NK-92 treated with Interleukin-12 subunit alpha and Interleukin-12 subunit beta, amount 100 ng/mL, for 24 hours (cell line): ENCODE data around the gene PDZD8.
"Not testable (repeated sequence)": the region's sequence is repeated elsewhere in the genome, so short reads cannot be mapped to it uniquely, and the experiment has no call there.

Experiments
- DNase-seq: peaks from one replicate; lab custom pipeline; 2025; lab: John Stamatoyannopoulos, UW

Gene PDZD8

DNA sequence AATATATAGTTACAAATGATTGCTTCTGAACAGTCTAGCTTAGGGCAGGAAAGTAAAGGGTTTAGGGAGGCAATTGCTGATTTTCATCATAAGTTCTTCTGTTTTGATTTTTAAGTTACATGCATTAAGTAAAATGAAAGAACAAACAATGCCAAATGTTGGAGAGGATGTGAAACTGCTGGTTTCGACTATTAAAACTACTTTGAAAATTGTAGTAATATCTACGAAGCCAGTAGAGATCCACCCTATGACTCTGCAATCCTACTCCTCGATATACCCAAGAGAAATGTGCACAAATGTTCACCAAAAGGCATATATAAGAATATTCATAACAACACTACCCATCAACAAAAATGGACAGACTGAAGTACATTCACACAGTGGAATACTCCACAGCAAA is 24.3 kb downstream of the PDZD8 start:
- no peak for DNase-seq

- DNase-seq = no peak
Measured at GRCh38 chr10:117348236-117348635, 27.0 kb downstream of the PDZD8 start.

GRCh38 chr10:117346574-117346973 is 28.7 kb downstream of the PDZD8 start:
- DNase-seq = no peak

- DNase-seq = no peak
Measured at GRCh38 chr10:117345143-117345542, 30.1 kb downstream of the PDZD8 start.

GRCh38 chr10:117342641-117343040 is 32.6 kb downstream of the PDZD8 start:
- DNase-seq = no peak

DNA sequence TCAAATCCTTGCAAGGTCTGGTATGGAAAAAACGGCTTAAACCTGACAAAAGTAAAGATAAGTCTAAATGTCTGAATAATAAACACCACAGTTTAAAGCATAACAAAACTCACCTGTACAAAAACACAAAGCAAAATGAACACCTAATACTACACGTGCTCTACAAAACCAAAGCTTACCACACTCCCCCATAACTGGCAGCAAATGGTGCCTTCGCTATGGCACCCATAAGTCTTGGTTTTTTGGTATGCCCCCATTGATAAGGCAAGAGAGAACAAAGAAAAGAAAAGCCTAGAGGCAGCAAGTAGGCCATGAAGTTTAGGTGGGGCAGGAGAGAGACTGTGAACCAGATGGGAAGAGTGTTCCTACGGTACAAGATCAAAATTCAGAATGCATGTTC is 34.2 kb downstream of the PDZD8 start:
- no peak for DNase-seq

GRCh38 chr10:117339979-117340378 is 35.3 kb downstream of the PDZD8 start:
- DNase-seq = no peak

DNA sequence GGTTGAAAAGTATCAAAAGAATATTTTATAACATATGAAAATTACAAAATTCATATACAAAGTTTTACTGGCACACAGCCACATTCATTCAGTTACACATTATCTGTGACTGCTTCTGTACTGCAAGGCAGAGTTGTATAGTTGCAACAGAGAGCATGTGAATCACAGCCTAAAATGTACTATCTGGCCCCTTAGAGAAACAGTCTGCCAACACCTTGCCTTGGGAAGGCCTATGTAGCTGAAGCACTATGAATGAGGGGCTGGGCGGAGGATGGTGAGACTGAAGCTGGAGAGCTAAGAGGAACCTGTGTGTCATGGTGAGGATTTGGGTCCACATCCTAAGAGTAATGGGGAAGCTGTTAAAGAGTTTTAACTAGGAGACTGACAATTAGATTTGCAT is 35.7 kb downstream of the PDZD8 start:
- no peak for DNase-seq

DNA sequence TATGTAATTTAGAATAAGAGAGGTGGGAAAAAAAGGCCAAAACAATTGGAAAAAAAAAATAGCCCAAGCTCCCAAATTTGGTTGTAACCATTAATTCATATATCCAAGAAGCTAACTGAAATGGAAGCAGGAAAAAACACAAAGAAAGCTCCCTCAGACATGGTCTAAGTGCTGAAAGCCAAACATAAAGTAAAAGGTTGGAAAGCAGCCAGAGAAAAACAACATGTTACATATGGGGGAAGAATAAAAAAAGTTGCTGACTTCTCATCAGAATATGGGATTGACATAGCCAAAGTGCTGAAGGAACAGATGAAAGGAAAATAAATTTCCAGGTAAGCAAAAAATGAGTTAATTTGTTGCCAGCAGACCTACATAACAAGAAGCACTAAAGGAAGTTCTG is 40.3 kb downstream of the PDZD8 start:
- DNase-seq = no peak

DNA sequence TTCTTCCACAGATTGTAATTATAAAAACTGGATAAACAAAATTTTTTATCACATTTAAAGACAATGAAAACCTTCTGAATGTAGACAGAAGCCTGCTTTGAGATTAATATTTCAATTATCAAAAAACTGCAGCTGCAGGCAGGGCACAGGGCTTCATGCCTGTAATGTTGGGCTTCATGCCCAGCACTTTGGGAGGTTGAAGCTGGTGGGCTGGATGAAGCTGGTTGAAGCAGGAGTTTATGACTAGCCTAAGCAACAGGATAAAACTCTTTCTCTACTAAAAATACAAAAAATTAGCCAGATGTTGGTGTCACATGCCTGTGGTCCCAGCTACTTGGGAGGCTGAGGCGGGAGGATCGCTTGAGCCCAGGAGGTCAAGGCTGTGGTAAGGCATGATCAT is 41.2 kb downstream of the PDZD8 start:
- DNase-seq = no peak

GRCh38 chr10:117327262-117327661 is 48.0 kb downstream of the PDZD8 start:
- no peak for DNase-seq

DNA sequence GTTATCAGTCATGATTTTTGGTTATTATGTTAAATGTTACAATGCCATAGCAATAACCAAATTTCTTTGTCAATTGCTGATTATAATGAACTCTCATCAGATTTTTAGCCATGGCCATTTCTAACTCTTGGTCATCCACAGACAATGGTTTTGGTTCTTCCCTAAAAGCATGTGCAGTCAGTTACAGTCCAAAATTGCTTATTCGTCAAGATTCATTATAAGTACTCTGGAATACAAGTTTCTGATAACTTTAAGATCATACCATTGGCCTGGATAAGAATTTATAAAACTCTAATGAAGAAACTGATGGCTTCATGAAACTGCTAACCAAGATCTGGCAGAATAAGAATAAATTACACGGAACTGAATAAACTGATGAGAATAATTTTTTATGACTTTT is 50.9 kb downstream of the PDZD8 start:
- DNase-seq = no peak

DNA sequence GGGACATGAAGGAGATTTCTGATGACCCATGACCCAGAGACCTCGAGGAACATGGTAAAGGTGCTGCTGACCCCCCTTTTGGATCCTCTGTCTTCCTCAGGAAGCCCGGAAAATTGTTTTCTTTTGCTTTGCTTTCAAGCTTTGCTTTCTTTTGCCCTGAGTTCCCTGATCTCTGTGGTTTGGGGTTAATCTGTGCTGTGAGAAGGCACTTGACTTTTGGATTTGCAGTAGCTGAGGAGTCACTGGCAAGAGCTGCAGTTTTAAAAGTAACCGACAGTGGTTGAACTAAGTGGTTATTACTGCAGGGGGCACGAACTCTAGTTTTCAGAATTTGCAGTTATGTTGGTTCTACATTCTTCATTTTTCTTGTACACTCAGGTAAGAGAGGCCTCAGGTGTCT is 53.0 kb downstream of the PDZD8 start:
- no peak for DNase-seq

DNA sequence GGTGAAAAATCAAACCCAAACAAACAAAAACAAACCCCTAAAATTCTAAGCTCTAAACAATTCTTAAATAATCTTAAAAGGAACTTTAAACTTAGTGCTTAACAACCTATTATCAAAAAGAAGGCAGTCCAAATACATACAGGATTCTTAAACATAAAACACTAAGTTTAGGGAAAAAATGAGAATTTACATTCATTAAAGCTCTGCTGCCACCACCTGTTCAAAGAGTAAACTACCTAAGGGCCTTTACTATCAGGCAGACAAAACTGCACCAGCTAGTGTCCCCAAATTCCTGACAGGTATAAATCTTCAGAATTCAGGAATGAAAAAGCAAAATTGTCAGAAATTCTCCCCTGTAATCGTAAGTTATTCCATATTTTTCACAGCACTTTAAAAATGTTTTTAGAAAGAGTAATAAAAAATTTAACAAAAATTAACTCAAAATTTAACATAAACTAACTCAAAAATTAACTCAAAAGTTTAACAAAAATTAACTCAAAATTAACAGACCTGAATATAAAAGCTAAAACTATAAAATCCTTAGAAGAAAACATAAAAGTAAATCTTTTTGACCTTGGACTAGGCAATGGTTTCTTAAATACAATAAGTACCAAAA is 55.1 kb downstream of the PDZD8 start:
- no peak for DNase-seq

DNA sequence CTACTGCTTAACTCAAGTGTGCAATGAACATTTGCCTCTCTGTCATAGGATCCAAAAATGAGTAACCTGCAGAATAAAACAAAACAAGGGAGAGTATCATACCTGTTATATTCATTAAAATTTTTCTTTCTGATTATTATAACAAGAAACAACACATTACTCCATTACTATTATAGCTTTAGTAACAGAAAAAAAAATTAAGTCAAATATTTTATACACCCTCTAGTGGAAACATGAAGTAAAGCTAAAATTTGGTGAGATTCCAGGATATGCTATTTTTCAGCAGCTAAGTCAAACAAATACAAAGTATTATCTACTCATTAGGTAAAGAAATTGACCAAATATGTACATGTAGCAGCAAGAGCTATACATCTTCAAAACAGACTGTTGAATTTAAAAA is 56.3 kb downstream of the PDZD8 start:
- no peak for DNase-seq

GRCh38 chr10:117316701-117317100 is 58.5 kb downstream of the PDZD8 start:
- no peak for DNase-seq

DNA sequence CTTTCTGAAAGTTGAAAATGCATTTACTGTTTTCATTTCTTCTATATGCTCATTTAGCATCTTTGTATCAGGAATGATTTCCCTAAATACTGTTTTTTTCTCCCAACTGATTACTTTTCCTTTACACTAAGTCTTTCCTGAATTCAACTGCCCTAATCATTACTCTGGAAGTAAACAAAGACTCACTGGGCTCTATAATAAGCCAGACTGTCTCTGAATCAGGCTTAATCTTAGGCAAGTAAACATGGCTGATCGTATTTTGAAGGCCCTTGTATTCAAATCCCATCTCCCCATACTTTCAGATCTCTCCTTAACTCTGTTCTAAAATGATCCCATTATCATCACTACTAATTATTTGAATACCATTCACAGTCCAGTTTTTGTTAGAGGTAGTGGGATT is 61.6 kb downstream of the PDZD8 start:
- DNase-seq = no peak

DNA sequence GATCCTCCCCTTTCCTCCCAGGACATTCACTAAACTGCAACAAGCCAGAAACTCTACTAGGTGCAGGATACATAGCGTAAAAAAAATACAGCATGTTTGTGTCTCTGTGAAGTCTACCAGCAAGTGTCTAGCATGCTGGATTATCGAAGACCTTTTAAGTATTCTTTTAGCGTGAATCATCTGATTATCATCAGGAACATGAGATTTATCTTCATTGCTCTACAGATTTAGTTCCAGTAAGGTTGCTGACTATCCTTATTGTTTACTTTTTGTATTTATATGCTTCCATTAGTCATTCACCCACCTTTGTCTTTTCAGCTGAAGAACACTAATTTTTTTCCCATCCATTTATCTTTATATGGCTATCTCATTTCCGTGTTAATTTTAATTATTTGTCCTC is 62.8 kb downstream of the PDZD8 start:
- no peak for DNase-seq

- no peak for DNase-seq
Measured at GRCh38 chr10:117311261-117311660, 64.0 kb downstream of the PDZD8 start.

DNA sequence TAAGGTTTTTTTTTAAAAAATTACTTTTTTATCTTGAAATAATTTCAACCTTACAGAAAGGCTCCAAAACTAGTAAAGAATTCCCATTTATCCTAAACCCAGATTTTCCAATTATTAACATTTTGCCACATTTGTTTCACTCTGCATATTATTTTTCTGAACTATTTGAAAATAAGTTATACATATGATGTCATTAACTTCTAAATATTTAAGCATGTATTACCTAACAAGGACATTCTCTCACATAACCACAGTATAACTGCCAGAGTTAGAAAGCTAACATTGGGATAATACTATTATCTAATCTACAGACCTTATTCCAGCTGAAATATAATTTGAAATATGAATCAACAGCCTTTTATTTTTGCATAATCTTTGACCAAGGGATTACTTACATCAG is 68.6 kb downstream of the PDZD8 start:
- no peak for DNase-seq

- DNase-seq = not testable (repeated sequence)
Measured at GRCh38 chr10:117303451-117303850, 71.8 kb downstream of the PDZD8 start.

DNA sequence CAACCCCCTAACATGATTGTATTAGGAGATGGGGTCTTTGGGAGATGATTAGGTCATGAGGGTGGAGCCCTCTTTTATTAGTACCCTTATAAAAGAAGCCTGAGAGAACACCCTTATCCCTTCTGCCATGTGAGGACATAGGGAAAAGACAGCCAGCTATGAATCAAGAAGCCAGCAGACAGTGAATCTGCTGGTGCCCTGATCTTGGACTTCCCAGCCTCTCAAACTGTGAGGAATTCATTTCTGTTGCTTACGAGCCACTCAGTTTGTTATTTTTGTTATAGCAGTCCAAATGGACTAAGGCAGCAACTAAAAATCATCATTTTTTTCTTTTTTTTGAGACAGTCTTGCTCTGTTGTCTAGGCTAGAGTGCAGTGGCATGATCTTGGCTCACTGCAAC is 74.6 kb downstream of the PDZD8 start:
- DNase-seq = no peak

DNA sequence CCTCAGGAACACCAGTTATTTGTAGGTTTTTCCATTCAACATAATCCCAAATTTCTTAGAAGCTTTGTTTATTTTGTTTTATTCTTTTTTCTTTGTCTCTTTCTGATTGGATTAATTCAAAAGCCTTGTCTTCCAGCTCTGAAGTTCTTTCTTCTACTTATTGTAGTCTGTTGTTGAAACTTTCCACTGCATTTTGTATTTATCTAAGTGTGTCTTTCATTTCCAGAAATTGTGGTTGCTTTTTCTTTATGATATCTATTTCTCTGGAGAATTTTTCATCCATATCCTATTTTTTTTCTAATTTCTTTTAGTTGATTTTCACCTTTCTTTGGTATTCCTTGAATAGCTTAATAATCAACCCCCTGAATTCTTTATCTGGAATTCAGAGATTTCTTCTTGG is 75.8 kb downstream of the PDZD8 start:
- DNase-seq = no peak

DNA sequence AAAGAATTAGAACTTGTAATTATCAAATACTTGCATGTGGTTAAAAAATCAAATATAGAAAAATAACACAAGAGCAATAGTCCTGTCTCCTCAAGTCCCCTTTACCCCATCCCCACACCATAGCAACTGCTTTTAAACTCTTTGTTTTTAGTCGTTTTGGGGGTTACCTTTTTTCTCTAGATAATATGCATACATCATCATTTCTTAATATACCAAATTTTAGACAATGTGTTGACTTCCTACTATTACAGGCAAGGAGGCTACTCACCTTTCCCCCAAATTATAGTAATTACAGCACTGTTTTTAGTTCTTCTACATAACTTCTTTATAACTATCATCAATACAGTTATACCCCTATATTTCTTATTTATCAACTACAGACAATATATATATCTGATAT is 77.0 kb downstream of the PDZD8 start:
- no peak for DNase-seq

- DNase-seq = no peak
Measured at GRCh38 chr10:117294735-117295134, 80.5 kb downstream of the PDZD8 start.
